ENCODE results near the gene GALT. TPM values are rescaled to one million over a fixed set of nuclear protein-coding genes. Genes with fewer than 3 reads are reported as not detected.

Gene GALT
- total RNA-seq, 2 donors from 2014 or later: 37.8 to 45.6 TPM

- DNase-seq: peak; percentile 64
- Histone ChIP-seq H3K27me3 (no peaks in the 10 kb centered on the region), H3K4me3 (no peak overlapping the region), H3K4me1 (no peaks in the 10 kb centered on the region), H3K36me3 (no peaks in the 10 kb centered on the region), H3K27ac (no peak overlapping the region), H3K9me3 (no peaks in the 10 kb centered on the region), H3K9ac (ENCODE audit: low read depth in 2 of 2, low read length in 2 of 2) (no peak overlapping the region)
- no peak for TF ChIP-seq CTCF (IDR thresholded peaks at IDR 0.05)
- intact Hi-C loops (cut with DNase I): no loop called here
These were observed 13.2 kb downstream of the GALT start for GRCh38 chr9:34659592-34660253.

GRCh38 chr9:34662526-34663302 is 16.2 kb downstream of the GALT start, which contains the start of gene CCL27:
Gene CCL27, minus strand, starts transcription at chr9:34662657. Its CDS starts 24 bp downstream, at chr9:34662633.
- intact Hi-C loops (cut with DNase I): no loop called here
- H3K36me3 ChIP-seq: no peaks in the 10 kb centered on the region

GRCh38 chr9:34663303-34663605 is 16.8 kb downstream of the GALT start:
- H3K27me3 ChIP-seq: no peaks in the 10 kb centered on the region
- H3K36me3 ChIP-seq: no peaks in the 10 kb centered on the region
- no peak for DNase-seq
- no peak overlapping the region for H3K27ac ChIP-seq
- H3K4me3 ChIP-seq: no peak overlapping the region
- H3K4me1 ChIP-seq: no peaks in the 10 kb centered on the region
- no peak for TF ChIP-seq CTCF (IDR thresholded peaks at IDR 0.05)
- no peaks in the 10 kb centered on the region for H3K9me3 ChIP-seq
- H3K9ac ChIP-seq (ENCODE audit: low read depth in 2 of 2, low read length in 2 of 2): no peak overlapping the region
- intact Hi-C loops (cut with DNase I): no loop called here

More at GRCh38 chr9:34662526-34663302, 16.2 kb downstream of the GALT start, which contains the start of gene CCL27:
- DNase-seq: no peak
- Histone ChIP-seq H3K4me3 (no peak within 1 kb of the TSS), H3K9me3 (no peaks in the 10 kb centered on the region), H3K9ac (ENCODE audit: low read depth in 2 of 2, low read length in 2 of 2) (no peak within 1 kb of the TSS), H3K4me1 (no peaks in the 10 kb centered on the region), H3K27ac (no peak within 1 kb of the TSS), H3K27me3 (no peaks in the 10 kb centered on the region)
- TF ChIP-seq CTCF (IDR thresholded peaks at IDR 0.05): no peak

GRCh38 chr9:34664281-34665066 is 18.0 kb downstream of the GALT start:
- peak overlapping the region; percentile 96 for H3K27ac ChIP-seq
- intact Hi-C loops (cut with DNase I): no loop called here
- H3K9ac ChIP-seq (ENCODE audit: low read depth in 2 of 2, low read length in 2 of 2): peak overlapping the region; percentile 70 to 87

More at GRCh38 chr9:34664281-34665066, 18.0 kb downstream of the GALT start:
- H3K4me3 ChIP-seq: peak overlapping the region; percentile 70
- H3K36me3 ChIP-seq: no peaks in the 10 kb centered on the region
- TF ChIP-seq CTCF (IDR thresholded peaks at IDR 0.05): peak; percentile 75
- no peaks in the 10 kb centered on the region for H3K9me3 ChIP-seq
- peak; percentile 91 for DNase-seq
- H3K4me1 ChIP-seq: no peaks in the 10 kb centered on the region
- no peaks in the 10 kb centered on the region for H3K27me3 ChIP-seq

All from colonic mucosa (tissue), 4 donors.